ENCODE data around the gene SPATA2.

- TF ChIP-seq CTCF (IDR thresholded peaks at IDR 0.05; ENCODE audit: borderline replicate concordance, extremely low read depth, low read length, poor library complexity, severe bottlenecking), result no peak
- TF ChIP-seq EZH2 (IDR thresholded peaks at IDR 0.05; ENCODE audit: borderline replicate concordance, low read depth, low read length, severe bottlenecking), result no peak
Measured at GRCh38 chr20:49935746-49936152, 20.4 kb upstream of the SPATA2 start.

Data from DND-41 (cell line).